Measurements from ENCODE around the gene MYOG. TPM values are rescaled to one million over a fixed set of nuclear protein-coding genes. Genes with fewer than 3 reads are reported as not detected.

MYOG gene
- total RNA-seq, 1 experiment from 2014 or later = not detected

DNA sequence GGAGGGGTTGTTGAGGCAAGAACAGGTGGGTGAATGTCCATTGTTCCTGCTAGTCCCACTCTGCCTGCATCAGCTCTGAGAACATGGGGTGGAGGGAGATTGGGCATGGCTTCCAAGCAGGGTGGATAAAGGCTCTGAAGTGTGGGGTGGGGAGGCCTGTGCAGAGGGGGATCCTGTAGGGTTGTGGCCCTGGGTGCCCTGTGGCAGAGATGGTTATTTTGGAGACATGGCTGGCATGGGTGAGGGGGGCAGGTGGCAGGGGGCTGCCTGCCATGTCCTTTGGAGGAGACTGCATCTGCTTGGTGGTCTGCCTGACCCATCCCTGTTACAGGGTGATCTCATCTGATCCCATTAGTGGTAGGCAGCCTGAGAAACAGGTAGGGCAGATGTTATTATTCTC lies 11.2 kb downstream of the MYOG start:
- peaks cover 29% of the 10 kb centered on the region for H3K27me3 Mint-ChIP-seq (ENCODE audit: insufficient read depth, unreplicated experiment)
- ChIA-PET POLR2A (no interaction called here), CTCF (no interaction called here)
- H3K4me1 Mint-ChIP-seq (ENCODE audit: insufficient read depth, unreplicated experiment) = peaks cover 12% of the 10 kb centered on the region
- no peak for DNase-seq (ENCODE audit: unreplicated experiment)
- no TSS peak for BruUV-seq (replicated peaks)
- TF ChIP-seq, protein P1, sequence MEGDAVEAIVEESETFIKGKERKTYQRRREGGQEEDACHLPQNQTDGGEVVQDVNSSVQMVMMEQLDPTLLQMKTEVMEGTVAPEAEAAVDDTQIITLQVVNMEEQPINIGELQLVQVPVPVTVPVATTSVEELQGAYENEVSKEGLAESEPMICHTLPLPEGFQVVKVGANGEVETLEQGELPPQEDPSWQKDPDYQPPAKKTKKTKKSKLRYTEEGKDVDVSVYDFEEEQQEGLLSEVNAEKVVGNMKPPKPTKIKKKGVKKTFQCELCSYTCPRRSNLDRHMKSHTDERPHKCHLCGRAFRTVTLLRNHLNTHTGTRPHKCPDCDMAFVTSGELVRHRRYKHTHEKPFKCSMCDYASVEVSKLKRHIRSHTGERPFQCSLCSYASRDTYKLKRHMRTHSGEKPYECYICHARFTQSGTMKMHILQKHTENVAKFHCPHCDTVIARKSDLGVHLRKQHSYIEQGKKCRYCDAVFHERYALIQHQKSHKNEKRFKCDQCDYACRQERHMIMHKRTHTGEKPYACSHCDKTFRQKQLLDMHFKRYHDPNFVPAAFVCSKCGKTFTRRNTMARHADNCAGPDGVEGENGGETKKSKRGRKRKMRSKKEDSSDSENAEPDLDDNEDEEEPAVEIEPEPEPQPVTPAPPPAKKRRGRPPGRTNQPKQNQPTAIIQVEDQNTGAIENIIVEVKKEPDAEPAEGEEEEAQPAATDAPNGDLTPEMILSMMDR (IDR thresholded peaks at IDR 0.05; ENCODE audit: unreplicated experiment) = no peak
- intact Hi-C loops (cut with micrococcal nuclease) = no loop called here
- H3K4me3 Mint-ChIP-seq (ENCODE audit: unreplicated experiment) = no peak overlapping the region
- peaks cover 5% of the 10 kb centered on the region for H3K36me3 Mint-ChIP-seq (ENCODE audit: insufficient read depth, unreplicated experiment)
- H3K9me3 Mint-ChIP-seq (ENCODE audit: unreplicated experiment) = no peaks in the 10 kb centered on the region
- H3K27ac Mint-ChIP-seq (ENCODE audit: low read depth, unreplicated experiment) = no peak overlapping the region

DNA sequence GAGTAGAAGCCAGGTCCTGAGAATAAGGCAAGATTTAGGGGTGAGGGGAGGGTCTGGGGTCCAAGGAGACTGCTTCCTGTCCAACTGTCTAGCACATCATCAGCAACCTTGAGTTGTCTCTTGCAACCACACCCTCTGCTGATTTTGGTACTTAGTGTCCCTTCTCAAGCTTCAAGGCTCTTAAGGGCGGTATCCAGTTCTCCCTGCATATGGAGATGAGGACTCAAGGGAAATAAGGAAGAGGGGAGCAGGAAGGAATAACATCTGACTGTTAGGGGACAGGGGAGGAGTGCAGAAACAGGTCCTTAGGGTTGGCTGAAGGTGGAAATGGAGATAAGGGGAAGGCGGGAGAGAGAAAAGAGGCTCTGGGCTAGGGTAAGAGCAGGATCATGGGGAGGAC lies 12.3 kb downstream of the MYOG start:
- H3K36me3 Mint-ChIP-seq (ENCODE audit: insufficient read depth, unreplicated experiment) = no peaks in the 10 kb centered on the region
- H3K4me1 Mint-ChIP-seq (ENCODE audit: insufficient read depth, unreplicated experiment) = peaks cover 20% of the 10 kb centered on the region
- intact Hi-C loops (cut with micrococcal nuclease) = no loop called here
- BruUV-seq (replicated peaks) = no TSS peak
- ChIA-PET POLR2A (interaction anchor here (0.6 to 1.2 kb wide), 2 partner anchors 9 to 59 kb away, joined by 4 read pairs; no protein-coding TSS in a partner anchor), CTCF (interaction anchor here (0.6 to 1.4 kb wide), 5 partner anchors 31 to 144 kb away, joined by 3 to 8 read pairs (median 6); no protein-coding TSS in a partner anchor)
- no peak overlapping the region for H3K27ac Mint-ChIP-seq (ENCODE audit: low read depth, unreplicated experiment)
- no peak for DNase-seq (ENCODE audit: unreplicated experiment)
- no peak overlapping the region for H3K4me3 Mint-ChIP-seq (ENCODE audit: unreplicated experiment)
- no peaks in the 10 kb centered on the region for H3K9me3 Mint-ChIP-seq (ENCODE audit: unreplicated experiment)
- TF ChIP-seq, protein P1 (IDR thresholded peaks at IDR 0.05; ENCODE audit: unreplicated experiment) = no peak
- H3K27me3 Mint-ChIP-seq (ENCODE audit: insufficient read depth, unreplicated experiment) = peaks cover 17% of the 10 kb centered on the region

DNA sequence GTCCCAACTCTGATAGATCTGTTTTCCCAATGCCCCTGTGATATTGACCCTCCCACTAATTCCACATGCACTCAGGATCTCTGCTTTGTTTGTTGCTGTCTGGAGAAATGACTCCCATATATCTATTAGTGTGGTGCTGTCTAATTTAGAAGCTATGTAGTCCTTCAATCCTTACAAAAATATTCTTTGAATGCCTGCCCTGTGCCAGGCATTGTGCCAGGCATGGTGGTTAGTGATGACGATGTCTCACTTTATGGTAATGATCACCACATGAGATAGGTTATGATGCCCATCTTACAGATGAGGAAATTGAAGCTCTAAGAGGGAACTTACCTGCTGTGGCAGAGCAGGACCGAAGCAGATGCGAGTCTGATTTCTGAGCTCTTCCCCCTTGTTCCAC lies 12.9 kb downstream of the MYOG start:
- H3K27ac Mint-ChIP-seq (ENCODE audit: low read depth, unreplicated experiment) = no peak overlapping the region
- no peaks in the 10 kb centered on the region for H3K36me3 Mint-ChIP-seq (ENCODE audit: insufficient read depth, unreplicated experiment)
- no peak for DNase-seq (ENCODE audit: unreplicated experiment)
- TF ChIP-seq, protein P1 (IDR thresholded peaks at IDR 0.05; ENCODE audit: unreplicated experiment) = no peak
- intact Hi-C loops (cut with micrococcal nuclease) = no loop called here
- BruUV-seq (replicated peaks) = no TSS peak
- no peak overlapping the region for H3K4me3 Mint-ChIP-seq (ENCODE audit: unreplicated experiment)
- ChIA-PET POLR2A (interaction anchor here (0.6 to 1.2 kb wide), 2 partner anchors 9 to 58 kb away, joined by 4 read pairs; no protein-coding TSS in a partner anchor), CTCF (interaction anchor here (0.6 to 2.1 kb wide), 5 partner anchors 33 to 144 kb away, joined by 3 to 8 read pairs (median 6); no protein-coding TSS in a partner anchor)
- no peaks in the 10 kb centered on the region for H3K9me3 Mint-ChIP-seq (ENCODE audit: unreplicated experiment)
- peaks cover 12% of the 10 kb centered on the region for H3K27me3 Mint-ChIP-seq (ENCODE audit: insufficient read depth, unreplicated experiment)
- peaks cover 20% of the 10 kb centered on the region for H3K4me1 Mint-ChIP-seq (ENCODE audit: insufficient read depth, unreplicated experiment)

DNA sequence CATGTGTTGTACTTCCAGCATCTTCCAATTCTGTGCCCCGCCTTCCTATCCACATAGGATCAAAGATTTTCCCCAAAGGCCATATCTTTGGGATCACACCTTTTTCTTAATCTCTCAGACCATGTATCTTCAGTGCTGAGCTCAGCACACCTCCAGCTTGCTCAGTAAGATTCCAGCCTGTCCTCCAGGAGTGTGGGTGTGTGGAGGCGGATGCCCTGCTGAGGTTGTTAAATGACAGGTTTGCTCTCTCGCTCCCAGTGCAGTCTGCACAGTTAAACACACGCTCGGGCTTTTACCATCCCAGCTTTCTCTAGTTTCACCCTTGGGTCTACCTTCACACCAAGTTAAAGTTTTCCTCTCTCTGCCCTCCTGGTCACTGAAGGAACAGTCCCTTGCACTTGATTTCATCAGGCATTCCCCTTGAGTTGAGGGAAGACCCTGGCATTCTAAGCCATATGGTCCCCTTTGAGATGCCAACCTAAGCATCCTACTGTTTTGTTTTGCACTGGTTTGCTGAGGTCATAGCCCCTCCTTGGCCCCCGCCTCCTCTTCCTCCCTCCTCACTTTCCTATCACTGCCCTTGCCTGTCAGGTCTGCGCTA lies 13.7 kb downstream of the MYOG start:
- no peak overlapping the region for H3K4me3 Mint-ChIP-seq (ENCODE audit: unreplicated experiment)
- BruUV-seq (replicated peaks) = no TSS peak
- DNase-seq (ENCODE audit: unreplicated experiment) = no peak
- peaks cover 10% of the 10 kb centered on the region for H3K27me3 Mint-ChIP-seq (ENCODE audit: insufficient read depth, unreplicated experiment)
- CTCF ChIA-PET = interaction anchor here (0.7 to 22.5 kb wide), 6 partner anchors 12 to 824 kb away, joined by 3 to 250 read pairs (median 6); no protein-coding TSS in a partner anchor
- TF ChIP-seq, protein P1 (IDR thresholded peaks at IDR 0.05; ENCODE audit: unreplicated experiment) = no peak
- POLR2A ChIA-PET = interaction anchor here (0.5 to 1.2 kb wide), 3 partner anchors 10 to 37 kb away, joined by 3 to 4 read pairs (median 3); no protein-coding TSS in a partner anchor
- H3K27ac Mint-ChIP-seq (ENCODE audit: low read depth, unreplicated experiment) = no peak overlapping the region
- intact Hi-C loops (cut with micrococcal nuclease) = no loop called here
- H3K4me1 Mint-ChIP-seq (ENCODE audit: insufficient read depth, unreplicated experiment) = peaks cover 20% of the 10 kb centered on the region
- no peaks in the 10 kb centered on the region for H3K36me3 Mint-ChIP-seq (ENCODE audit: insufficient read depth, unreplicated experiment)
- no peaks in the 10 kb centered on the region for H3K9me3 Mint-ChIP-seq (ENCODE audit: unreplicated experiment)

Measured in MCF 10A (cell line).